ENCODE measurements around the gene ZNF697.

Gene ZNF697

DNA sequence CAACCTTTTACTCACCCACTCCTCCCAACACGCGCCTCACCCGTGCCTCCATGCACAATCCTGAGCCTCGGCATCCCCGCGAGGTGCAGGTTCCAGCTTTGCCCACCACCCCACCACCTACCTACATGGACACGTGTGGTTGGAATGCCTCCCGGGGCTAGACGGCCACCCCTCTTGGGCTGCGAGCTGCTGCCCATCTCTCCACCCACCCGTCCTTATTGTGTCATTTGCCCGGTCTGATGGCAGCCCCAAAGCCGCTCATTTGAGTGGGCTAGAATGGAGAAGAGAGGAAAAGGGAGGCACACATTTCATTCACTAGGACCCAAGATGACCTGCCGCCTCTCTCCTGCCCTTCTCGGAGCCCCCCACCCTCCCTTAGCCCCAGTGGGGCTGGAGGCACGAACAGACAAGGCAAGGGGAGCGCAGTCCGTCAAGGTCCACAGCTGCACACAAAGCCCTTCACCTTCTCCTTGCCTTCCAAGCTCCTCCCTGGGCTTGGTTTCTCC is 785 bp downstream of the ZNF697 start (continued):
- TF ChIP-seq ZNF140 (tag by site-specific recombination; IDR thresholded peaks at IDR 0.05) = no peak
- TF ChIP-seq ZNF335 (tag by site-specific recombination; conservative IDR thresholded peaks at IDR 0.05) = peak; percentile 61
- no peak for TF ChIP-seq SCRT2 (tag by site-specific recombination; IDR thresholded peaks at IDR 0.05)
- peak; percentile 84 for TF ChIP-seq ZNF341 (tag by site-specific recombination; IDR thresholded peaks at IDR 0.05; ENCODE audit: low read depth)
- no peak for TF ChIP-seq ZNF510 (tag by site-specific recombination; IDR thresholded peaks at IDR 0.05; ENCODE audit: insufficient replicate concordance)
- TF ChIP-seq ZNF785 (tag by site-specific recombination; IDR thresholded peaks at IDR 0.05) = no peak
- TF ChIP-seq ZNF146 (tag by site-specific recombination; IDR thresholded peaks at IDR 0.05) = no peak
- TF ChIP-seq OVOL3 (tag by site-specific recombination; IDR thresholded peaks at IDR 0.05) = peak; percentile 6; the same call in 1 of the 2 replicates
- TF ChIP-seq, protein P1, sequence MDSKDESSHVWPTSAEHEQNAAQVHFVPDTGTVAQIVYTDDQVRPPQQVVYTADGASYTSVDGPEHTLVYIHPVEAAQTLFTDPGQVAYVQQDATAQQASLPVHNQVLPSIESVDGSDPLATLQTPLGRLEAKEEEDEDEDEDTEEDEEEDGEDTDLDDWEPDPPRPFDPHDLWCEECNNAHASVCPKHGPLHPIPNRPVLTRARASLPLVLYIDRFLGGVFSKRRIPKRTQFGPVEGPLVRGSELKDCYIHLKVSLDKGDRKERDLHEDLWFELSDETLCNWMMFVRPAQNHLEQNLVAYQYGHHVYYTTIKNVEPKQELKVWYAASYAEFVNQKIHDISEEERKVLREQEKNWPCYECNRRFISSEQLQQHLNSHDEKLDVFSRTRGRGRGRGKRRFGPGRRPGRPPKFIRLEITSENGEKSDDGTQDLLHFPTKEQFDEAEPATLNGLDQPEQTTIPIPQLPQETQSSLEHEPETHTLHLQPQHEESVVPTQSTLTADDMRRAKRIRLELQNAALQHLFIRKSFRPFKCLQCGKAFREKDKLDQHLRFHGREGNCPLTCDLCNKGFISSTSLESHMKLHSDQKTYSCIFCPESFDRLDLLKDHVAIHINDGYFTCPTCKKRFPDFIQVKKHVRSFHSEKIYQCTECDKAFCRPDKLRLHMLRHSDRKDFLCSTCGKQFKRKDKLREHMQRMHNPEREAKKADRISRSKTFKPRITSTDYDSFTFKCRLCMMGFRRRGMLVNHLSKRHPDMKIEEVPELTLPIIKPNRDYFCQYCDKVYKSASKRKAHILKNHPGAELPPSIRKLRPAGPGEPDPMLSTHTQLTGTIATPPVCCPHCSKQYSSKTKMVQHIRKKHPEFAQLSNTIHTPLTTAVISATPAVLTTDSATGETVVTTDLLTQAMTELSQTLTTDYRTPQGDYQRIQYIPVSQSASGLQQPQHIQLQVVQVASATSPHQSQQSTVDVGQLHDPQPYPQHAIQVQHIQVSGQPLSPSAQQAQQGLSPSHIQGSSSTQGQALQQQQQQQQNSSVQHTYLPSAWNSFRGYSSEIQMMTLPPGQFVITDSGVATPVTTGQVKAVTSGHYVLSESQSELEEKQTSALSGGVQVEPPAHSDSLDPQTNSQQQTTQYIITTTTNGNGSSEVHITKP (tag by site-specific recombination; IDR thresholded peaks at IDR 0.05) = peak; percentile 68; the same call in 1 of the 2 replicates
- TF ChIP-seq ZFHX2 (tag by site-specific recombination; conservative IDR thresholded peaks at IDR 0.05) = peak; percentile 95
- no peak for TF ChIP-seq ZBTB7A (tag by site-specific recombination; IDR thresholded peaks at IDR 0.05; ENCODE audit: low read depth)
- peak; percentile 91 for TF ChIP-seq EGR2 (tag by site-specific recombination; IDR thresholded peaks at IDR 0.05; ENCODE audit: low read depth)
- no peak for TF ChIP-seq SP7 (tag by site-specific recombination; IDR thresholded peaks at IDR 0.05)
- TF ChIP-seq ZNF202 (tag by site-specific recombination; IDR thresholded peaks at IDR 0.05; ENCODE audit: borderline replicate concordance) = no peak
- TF ChIP-seq, protein P2, sequence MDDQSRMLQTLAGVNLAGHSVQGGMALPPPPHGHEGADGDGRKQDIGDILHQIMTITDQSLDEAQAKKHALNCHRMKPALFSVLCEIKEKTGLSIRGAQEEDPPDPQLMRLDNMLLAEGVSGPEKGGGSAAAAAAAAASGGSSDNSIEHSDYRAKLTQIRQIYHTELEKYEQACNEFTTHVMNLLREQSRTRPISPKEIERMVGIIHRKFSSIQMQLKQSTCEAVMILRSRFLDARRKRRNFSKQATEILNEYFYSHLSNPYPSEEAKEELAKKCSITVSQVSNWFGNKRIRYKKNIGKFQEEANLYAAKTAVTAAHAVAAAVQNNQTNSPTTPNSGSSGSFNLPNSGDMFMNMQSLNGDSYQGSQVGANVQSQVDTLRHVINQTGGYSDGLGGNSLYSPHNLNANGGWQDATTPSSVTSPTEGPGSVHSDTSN (CRISPR knock-in tag; IDR thresholded peaks at IDR 0.05) = no peak
- no peak; the same call in 1 of the 2 replicates for TF ChIP-seq ZBTB17 (tag by site-specific recombination; IDR thresholded peaks at IDR 0.05)
- TF ChIP-seq, protein P3, sequence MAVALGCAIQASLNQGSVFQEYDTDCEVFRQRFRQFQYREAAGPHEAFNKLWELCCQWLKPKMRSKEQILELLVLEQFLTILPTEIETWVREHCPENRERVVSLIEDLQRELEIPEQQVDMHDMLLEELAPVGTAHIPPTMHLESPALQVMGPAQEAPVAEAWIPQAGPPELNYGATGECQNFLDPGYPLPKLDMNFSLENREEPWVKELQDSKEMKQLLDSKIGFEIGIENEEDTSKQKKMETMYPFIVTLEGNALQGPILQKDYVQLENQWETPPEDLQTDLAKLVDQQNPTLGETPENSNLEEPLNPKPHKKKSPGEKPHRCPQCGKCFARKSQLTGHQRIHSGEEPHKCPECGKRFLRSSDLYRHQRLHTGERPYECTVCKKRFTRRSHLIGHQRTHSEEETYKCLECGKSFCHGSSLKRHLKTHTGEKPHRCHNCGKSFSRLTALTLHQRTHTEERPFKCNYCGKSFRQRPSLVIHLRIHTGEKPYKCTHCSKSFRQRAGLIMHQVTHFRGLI (tag by site-specific recombination; IDR thresholded peaks at IDR 0.05) = no peak
- TF ChIP-seq, protein P4, sequence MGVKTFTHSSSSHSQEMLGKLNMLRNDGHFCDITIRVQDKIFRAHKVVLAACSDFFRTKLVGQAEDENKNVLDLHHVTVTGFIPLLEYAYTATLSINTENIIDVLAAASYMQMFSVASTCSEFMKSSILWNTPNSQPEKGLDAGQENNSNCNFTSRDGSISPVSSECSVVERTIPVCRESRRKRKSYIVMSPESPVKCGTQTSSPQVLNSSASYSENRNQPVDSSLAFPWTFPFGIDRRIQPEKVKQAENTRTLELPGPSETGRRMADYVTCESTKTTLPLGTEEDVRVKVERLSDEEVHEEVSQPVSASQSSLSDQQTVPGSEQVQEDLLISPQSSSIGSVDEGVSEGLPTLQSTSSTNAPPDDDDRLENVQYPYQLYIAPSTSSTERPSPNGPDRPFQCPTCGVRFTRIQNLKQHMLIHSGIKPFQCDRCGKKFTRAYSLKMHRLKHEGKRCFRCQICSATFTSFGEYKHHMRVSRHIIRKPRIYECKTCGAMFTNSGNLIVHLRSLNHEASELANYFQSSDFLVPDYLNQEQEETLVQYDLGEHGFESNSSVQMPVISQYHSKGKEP (tag by site-specific recombination; IDR thresholded peaks at IDR 0.05) = no peak
- TF ChIP-seq, protein P5, sequence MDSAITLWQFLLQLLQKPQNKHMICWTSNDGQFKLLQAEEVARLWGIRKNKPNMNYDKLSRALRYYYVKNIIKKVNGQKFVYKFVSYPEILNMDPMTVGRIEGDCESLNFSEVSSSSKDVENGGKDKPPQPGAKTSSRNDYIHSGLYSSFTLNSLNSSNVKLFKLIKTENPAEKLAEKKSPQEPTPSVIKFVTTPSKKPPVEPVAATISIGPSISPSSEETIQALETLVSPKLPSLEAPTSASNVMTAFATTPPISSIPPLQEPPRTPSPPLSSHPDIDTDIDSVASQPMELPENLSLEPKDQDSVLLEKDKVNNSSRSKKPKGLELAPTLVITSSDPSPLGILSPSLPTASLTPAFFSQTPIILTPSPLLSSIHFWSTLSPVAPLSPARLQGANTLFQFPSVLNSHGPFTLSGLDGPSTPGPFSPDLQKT (IDR thresholded peaks at IDR 0.05; ENCODE audit: borderline replicate concordance, low read depth, low read length) = no peak
- TF ChIP-seq ZNF664 (tag by site-specific recombination; IDR thresholded peaks at IDR 0.05) = no peak
